H1 (cell line): ENCODE results near the gene RUSF1.

Source experiments
- CHD1 ChIP-seq: IDR thresholded peaks from 2 replicates; pipeline ENCODE4 v1.6.1; 2012; ENCODE audit warnings: low read depth, low read length, improper control_type of control experiment
- CTCF ChIP-seq, 3 experiments: IDR thresholded peaks; 1 replicate in 2 of 3; 2 replicates in 1 of 3; pipeline versions ENCODE4 v1.5.1 to v1.6.1; 2011; ENCODE audit warnings: low read length in 3 of 3, mild to moderate bottlenecking in 3 of 3, inconsistent platforms in 2 of 3, low read depth in 1 of 3, moderate library complexity in 1 of 3; ENCODE audit not compliant: insufficient read depth in 1 of 3; ENCODE audit errors: control extremely low read depth in 1 of 3
- RFX5 ChIP-seq: IDR thresholded peaks from 2 replicates; pipeline ENCODE4 v1.6.1; 2011; ENCODE audit warnings: low read depth, low read length, improper control_type of control experiment, borderline replicate concordance
- USF2 ChIP-seq: IDR thresholded peaks from 2 replicates; pipeline ENCODE4 v1.6.1; 2011; ENCODE audit warnings: low read length, improper control_type of control experiment

GRCh38 chr16:31474773-31475738 is 33.1 kb downstream of the RUSF1 start:
- TF ChIP-seq CHD1 (no peak), CTCF (IDR thresholded peaks at IDR 0.05; ENCODE audit: control extremely low read depth in 1 of 3, insufficient read depth in 1 of 3, low read depth in 1 of 3, low read length in 3 of 3) (no peak), USF2 (no peak), RFX5 (no peak)
